Stomach (tissue), 9 donors: ENCODE measurements around the gene COG6. TPM values are rescaled to one million over a fixed set of nuclear protein-coding genes. Genes with fewer than 3 reads are reported as not detected.

Experiments used
- DNase-seq, 2 donors: peaks; one replicate each; pipeline versions ENCODE4 v3.0.0 to v3.0.0-alpha.2; 2013 to 2019
- H3K27ac ChIP-seq, 5 donors: fragments of 200-600 bp in 4 of 5; sonication (generic) in 4 of 5; one replicate each; pipeline ENCODE4 v1.5.1; 2013 to 2019; ENCODE audit warnings: mild to moderate bottlenecking in 1 of 5, moderate library complexity in 1 of 5
- H3K27me3 ChIP-seq, 3 donors: fragments of 200-600 bp; sonication (generic); one replicate each; pipeline ENCODE4 v1.5.1; 2017 to 2019; ENCODE audit warnings: mixed run types in 1 of 3
- H3K36me3 ChIP-seq, 4 donors: fragments of 200-600 bp; sonication (generic); 1 replicate in 3 of 4; 2 replicates in 1 of 4; pipeline ENCODE4 v1.5.1; 2016 to 2019
- H3K4me1 ChIP-seq, 4 donors: fragments of 200-600 bp; sonication (generic); one replicate each; pipeline ENCODE4 v1.5.1; 2016 to 2019
- H3K4me3 ChIP-seq, 4 donors: fragments of 200-600 bp; sonication (generic) in 3 of 4; one replicate each; pipeline ENCODE4 v1.5.1; 2016 to 2019; ENCODE audit warnings: mild to moderate bottlenecking in 1 of 4
- H3K9me3 ChIP-seq, 4 donors: fragments of 200-600 bp; sonication (generic); one replicate each; pipeline ENCODE4 v1.5.1; 2016 to 2019
- EP300 ChIP-seq: sonication (generic); formaldehyde crosslinking; IDR thresholded peaks from one replicate; pipeline ENCODE4 v1.6.1; 2017; ENCODE audit warnings: antibody characterized with exemption
- POLR2A ChIP-seq, 4 donors: fragments of 450-650 bp; IDR thresholded peaks; one replicate each; pipeline ENCODE4 v1.6.1; 2016; ENCODE audit warnings: antibody characterized with exemption in 4 of 4, control low read depth in 2 of 4, mild to moderate bottlenecking in 1 of 4, moderate library complexity in 1 of 4
- POLR2AphosphoS5 ChIP-seq, 3 donors: sonication (generic); formaldehyde crosslinking; IDR thresholded peaks; one replicate each; pipeline ENCODE4 v1.6.1; 2016; ENCODE audit warnings: antibody characterized with exemption in 3 of 3
- WGBS, 5 donors: extraction: QIAGEN DNeasy Blood & Tissue Kit in 3 of 5; methylation state at CpG; one replicate each; pipeline versions ENCODE4 v1.1.5 to v1.1.7; 2013 to 2018; 5-methylcytosine and 5-hydroxymethylcytosine counted together
- intact Hi-C: fragments of 100-400 bp; cut with DNase I; formaldehyde crosslinking; loops from one replicate; pipeline ENCODE4 v1.15.1; 2023; ENCODE audit warnings: low total_unique reads
- polyA plus RNA-seq, 3 donors: library from polyadenylated mRNA; stranded (reverse); fragments of 200-250 nt; gene quantifications; one replicate each; pipeline ENCODE4 v1.2.3, GENCODE V29; 2013
- total RNA-seq, 5 donors: library from RNA; depleted of rRNA; stranded (reverse); fragments of >200 nt; gene quantifications; one replicate each; pipeline versions ENCODE4 v1.1.0 to v1.2.3, GENCODE V29; 2014 to 2016
- TF ChIP-seq, protein P1 (sequence below), 7 experiments: fragments of 450-650 bp in 4 of 7; fragments of 200-600 bp in 3 of 7; sonication (generic) in 3 of 7; IDR thresholded peaks; one replicate each; pipeline ENCODE4 v1.5.1; 2016 to 2019; ENCODE audit warnings: antibody characterized with exemption in 7 of 7, control low read depth in 2 of 7, mild to moderate bottlenecking in 1 of 7
- donor health status: healthy with polysubstance abuse.
- donor health status: Bipolar disorder and iron deficiency.
- donor health status: healthy.

The COG6 gene
- total and polyA plus RNA-seq, 8 donors = 6.5 to 42.4 (median 9.0) TPM

DNA sequence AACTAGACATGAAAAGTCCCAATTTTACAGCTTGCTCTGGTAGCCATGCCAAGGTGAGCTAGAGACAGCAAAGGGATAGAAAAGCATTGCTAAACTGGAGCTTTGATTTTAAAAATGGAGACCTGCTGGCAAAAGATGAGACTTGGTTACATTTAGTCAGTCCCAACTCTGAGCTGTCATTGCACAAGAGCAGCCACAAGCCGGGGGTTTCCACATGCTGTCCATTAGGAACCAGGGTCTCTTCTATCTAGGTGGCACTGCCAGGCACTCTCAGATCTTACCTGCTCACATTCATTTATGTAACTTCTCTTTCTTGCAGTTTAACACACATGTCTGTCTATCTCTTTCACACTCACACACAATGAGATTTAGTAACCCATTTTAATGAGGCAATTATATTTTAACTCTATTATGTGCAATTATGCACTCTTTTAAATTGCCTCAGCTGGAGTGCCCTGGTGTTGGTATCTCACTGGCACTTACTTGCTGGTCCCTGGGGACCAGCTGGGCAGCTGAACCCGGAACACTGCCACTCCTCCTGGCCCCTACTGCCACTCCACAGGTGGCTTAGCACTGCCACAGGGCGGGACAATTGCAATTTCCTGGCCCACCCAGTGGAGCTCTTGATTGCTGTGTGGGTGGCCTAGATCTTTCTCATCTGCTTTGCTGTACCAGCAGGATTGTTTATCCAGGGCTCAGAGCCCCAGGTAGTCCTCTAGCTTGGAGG, 112.5 kb downstream of the COG6 start:
- Histone ChIP-seq H3K27ac (no peak overlapping the region), H3K4me3 (no peak overlapping the region), H3K9me3 (no peaks in the 10 kb centered on the region), H3K4me1 (peaks cover 0 to 17% (median 9%) of the 10 kb centered on the region in 4 donors), H3K27me3 (no peaks in the 10 kb centered on the region), H3K36me3 (no peaks in the 10 kb centered on the region)
- DNase-seq = no peak
- intact Hi-C loops = no loop called here
- TF ChIP-seq POLR2AphosphoS5 (IDR thresholded peaks at IDR 0.05) (no peak), EP300 (no peak), POLR2A (IDR thresholded peaks at IDR 0.05) (no peak)
- TF ChIP-seq, protein P1, sequence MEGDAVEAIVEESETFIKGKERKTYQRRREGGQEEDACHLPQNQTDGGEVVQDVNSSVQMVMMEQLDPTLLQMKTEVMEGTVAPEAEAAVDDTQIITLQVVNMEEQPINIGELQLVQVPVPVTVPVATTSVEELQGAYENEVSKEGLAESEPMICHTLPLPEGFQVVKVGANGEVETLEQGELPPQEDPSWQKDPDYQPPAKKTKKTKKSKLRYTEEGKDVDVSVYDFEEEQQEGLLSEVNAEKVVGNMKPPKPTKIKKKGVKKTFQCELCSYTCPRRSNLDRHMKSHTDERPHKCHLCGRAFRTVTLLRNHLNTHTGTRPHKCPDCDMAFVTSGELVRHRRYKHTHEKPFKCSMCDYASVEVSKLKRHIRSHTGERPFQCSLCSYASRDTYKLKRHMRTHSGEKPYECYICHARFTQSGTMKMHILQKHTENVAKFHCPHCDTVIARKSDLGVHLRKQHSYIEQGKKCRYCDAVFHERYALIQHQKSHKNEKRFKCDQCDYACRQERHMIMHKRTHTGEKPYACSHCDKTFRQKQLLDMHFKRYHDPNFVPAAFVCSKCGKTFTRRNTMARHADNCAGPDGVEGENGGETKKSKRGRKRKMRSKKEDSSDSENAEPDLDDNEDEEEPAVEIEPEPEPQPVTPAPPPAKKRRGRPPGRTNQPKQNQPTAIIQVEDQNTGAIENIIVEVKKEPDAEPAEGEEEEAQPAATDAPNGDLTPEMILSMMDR (IDR thresholded peaks at IDR 0.05) = no peak
- 56 to 78% (median 73%) methylated on average over 3 of the region's 3 CpGs for WGBS, 5 donors

DNA sequence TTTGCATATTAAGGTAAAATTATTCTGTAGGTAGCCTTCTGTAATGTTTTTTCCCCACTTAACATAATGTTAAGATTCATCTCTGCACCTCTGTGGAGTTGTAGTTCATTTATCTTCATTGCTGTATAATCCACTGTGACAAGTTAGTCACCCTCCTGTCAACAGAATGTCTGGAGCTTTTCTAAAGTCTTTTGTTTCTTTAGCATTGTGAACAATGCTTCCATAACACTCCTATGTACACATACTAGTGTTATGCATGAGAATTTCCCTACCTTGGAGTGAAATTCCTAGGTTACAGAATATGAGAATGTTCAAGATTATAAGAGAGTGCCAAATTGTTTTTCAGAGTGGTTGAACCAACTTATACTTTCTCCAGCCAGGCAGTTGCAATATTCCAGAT, 113.5 kb downstream of the COG6 start:
- H3K4me1 ChIP-seq = peaks cover 0 to 17% (median 9%) of the 10 kb centered on the region in 4 donors
- no peak for TF ChIP-seq EP300
- no peak for TF ChIP-seq POLR2AphosphoS5 (IDR thresholded peaks at IDR 0.05)
- TF ChIP-seq POLR2A (IDR thresholded peaks at IDR 0.05) = no peak
- TF ChIP-seq, protein P1 (IDR thresholded peaks at IDR 0.05) = no peak
- no peak overlapping the region for H3K4me3 ChIP-seq
- no peaks in the 10 kb centered on the region for H3K27me3 ChIP-seq
- no peaks in the 10 kb centered on the region for H3K36me3 ChIP-seq
- intact Hi-C loops = no loop called here
- no peak for DNase-seq
- no peaks in the 10 kb centered on the region for H3K9me3 ChIP-seq
- no peak overlapping the region for H3K27ac ChIP-seq

DNA sequence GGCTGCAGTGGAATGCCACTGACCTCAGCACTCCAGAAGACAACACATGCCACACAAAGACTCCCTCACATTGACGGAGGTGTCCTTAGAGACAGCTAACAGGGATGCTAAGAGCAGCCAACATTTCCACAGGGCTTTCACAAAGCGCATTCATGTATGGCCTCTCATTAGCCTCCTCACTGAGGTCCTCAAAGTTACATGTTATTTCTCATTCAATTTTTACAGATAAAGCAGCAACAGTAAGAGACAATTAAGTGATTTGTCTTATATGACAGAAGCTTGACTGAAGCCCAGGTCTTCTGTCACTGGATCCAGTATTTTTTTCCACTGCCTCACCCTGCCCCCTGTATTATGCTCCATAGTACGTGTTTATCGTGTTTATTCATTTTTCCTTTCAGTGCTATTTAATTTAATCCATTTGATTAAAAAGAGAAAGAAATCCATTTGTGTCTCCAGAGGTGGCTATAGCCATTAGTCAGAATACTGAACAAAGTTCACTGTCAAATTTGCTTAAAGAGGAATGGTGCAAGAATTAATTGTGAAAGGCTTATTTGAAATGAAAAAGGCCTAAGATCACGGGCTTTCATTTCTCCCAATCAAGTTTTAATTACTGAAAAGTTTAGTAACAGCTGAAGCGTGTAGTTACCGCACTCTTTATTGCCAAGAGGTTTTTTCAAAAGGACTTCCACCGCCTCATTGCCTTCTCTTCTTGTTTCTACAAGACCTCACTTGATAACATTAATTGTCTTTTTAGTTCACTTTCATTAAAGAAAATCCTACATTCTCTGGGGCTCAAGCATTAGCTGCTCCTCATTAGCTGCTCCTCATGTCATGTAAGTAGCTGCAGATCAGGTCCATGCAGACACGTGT, 115.0 kb downstream of the COG6 start:
- H3K27ac ChIP-seq = no peak overlapping the region
- peaks cover 0 to 15% (median 9%) of the 10 kb centered on the region in 4 donors for H3K4me1 ChIP-seq
- no peak overlapping the region for H3K4me3 ChIP-seq
- TF ChIP-seq, protein P1 (IDR thresholded peaks at IDR 0.05) = no peak
- no peak for TF ChIP-seq POLR2A (IDR thresholded peaks at IDR 0.05)
- TF ChIP-seq POLR2AphosphoS5 (IDR thresholded peaks at IDR 0.05) = no peak
- no peak for TF ChIP-seq EP300
- peak in 1 of 2 donors; percentile 37 for DNase-seq
- no peaks in the 10 kb centered on the region for H3K9me3 ChIP-seq
- intact Hi-C loops = no loop called here
- no peaks in the 10 kb centered on the region for H3K27me3 ChIP-seq
- WGBS, 5 donors = 76 to 90% (median 85%) methylated on average over 9 of the region's 9 CpGs
- no peaks in the 10 kb centered on the region for H3K36me3 ChIP-seq

DNA sequence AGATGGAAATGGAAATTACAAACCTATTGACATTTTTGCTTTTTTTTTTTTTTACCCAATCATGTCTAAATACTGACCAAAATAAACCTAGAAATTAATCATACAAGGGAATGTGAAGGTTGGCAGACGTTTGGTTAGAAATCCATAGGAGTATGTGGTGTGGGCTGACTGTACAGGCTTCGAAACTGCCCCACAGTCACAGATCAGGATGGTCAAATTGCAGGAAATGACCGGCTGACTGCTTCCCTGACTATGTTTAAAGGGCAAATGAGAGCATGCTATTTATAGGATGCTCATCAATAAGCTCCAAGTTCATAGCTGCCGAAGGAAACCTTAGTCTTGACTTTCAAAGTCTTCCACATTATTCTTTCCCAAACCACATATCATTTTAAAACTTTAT, 118.4 kb downstream of the COG6 start:
- H3K27me3 ChIP-seq = no peaks in the 10 kb centered on the region
- WGBS, 5 donors = 82 to 86% (median 83%) methylated on average over 4 of the region's 4 CpGs
- H3K36me3 ChIP-seq = no peaks in the 10 kb centered on the region
- no peaks in the 10 kb centered on the region for H3K4me1 ChIP-seq
- no peak overlapping the region for H3K4me3 ChIP-seq
- H3K27ac ChIP-seq = no peak overlapping the region
- intact Hi-C loops = no loop called here
- no peak for DNase-seq
- peaks cover 0 to 4% (median 0%) of the 10 kb centered on the region in 4 donors for H3K9me3 ChIP-seq
- TF ChIP-seq EP300 (no peak), POLR2AphosphoS5 (IDR thresholded peaks at IDR 0.05) (no peak), POLR2A (IDR thresholded peaks at IDR 0.05) (no peak)
- TF ChIP-seq, protein P1 (IDR thresholded peaks at IDR 0.05) = no peak
